Cardiac muscle cell (in vitro differentiated cells and primary cell): ENCODE data around the gene PLA2G15. TPM values are rescaled to one million over a fixed set of nuclear protein-coding genes. Genes with fewer than 3 reads are reported as not detected.

Experiments used
- DNase-seq, 2 donors: peaks; one replicate each; pipeline versions ENCODE4 v3.0.0 to v3.0.0-alpha.2; 2010 to 2017; ENCODE audit warnings: low read depth in 1 of 2, low spot score in 1 of 2
- H3K27ac ChIP-seq: fragments of 200-600 bp; sonication (generic); 2 replicates; pipeline ENCODE4 v1.5.1; 2016
- H3K27me3 ChIP-seq: fragments of 200-600 bp; sonication (generic); 2 replicates; pipeline ENCODE4 v1.6.0; 2016; ENCODE audit warnings: control low read depth
- H3K36me3 ChIP-seq: fragments of 200-600 bp; sonication (generic); 2 replicates; pipeline ENCODE4 v1.5.1; 2016; ENCODE audit warnings: control low read depth
- H3K4me1 ChIP-seq: fragments of 200-600 bp; sonication (generic); 2 replicates; pipeline ENCODE4 v1.8.1; 2017; ENCODE audit warnings: low read depth, mild to moderate bottlenecking, mixed run types
- H3K4me3 ChIP-seq: fragments of 200-600 bp; sonication (generic); 2 replicates; pipeline ENCODE4 v1.5.1; 2016; ENCODE audit warnings: mild to moderate bottlenecking
- H3K9me3 ChIP-seq: fragments of 200-600 bp; sonication (generic); 2 replicates; pipeline ENCODE4 v1.5.1; 2017; ENCODE audit warnings: low read depth, mild to moderate bottlenecking, control low read depth
- polyA plus RNA-seq: library from polyadenylated mRNA; unstranded; fragments of >200 nt; fragmentation: Nextera tagmentation; extraction: Ambion mirVana; gene quantifications from 2 replicates; pipeline ENCODE4 v1.2.1, GENCODE V29; 2016
- total RNA-seq: library from RNA; depleted of rRNA; stranded (reverse); fragments of >200 nt; gene quantifications from 2 replicates; pipeline ENCODE4 v1.2.3, GENCODE V29; 2016
- TF ChIP-seq, protein P1 (sequence below): IDR thresholded peaks from 2 replicates; pipeline ENCODE4 v1.5.1; 2012; ENCODE audit warnings: low read depth, mild to moderate bottlenecking, low read length

PLA2G15 gene
- total and polyA plus RNA-seq, 2 experiments from 2014 or later: 17.5 to 18.0 TPM

DNA sequence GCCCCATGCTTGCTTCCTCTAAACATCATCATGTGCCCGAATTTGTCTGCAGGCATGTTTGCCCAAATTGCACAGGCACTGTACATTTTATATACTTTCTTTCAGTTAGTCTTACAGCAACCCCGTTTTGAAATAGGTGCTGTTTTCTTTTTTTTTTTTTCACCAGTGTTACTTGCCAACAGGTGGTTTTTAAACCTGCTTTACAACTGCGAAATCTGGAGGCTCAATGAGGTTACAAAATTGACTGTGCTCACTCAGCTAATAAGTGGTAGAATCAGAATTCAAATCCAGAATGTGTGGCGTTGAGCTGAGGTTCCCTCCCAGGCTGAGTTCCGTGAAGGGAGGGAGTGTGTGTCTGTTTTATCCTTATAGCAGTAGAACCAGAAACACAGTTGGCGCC, 5.8 kb downstream of the PLA2G15 start:
- no peaks in the 10 kb centered on the region for H3K27me3 ChIP-seq
- TF ChIP-seq, protein P1, sequence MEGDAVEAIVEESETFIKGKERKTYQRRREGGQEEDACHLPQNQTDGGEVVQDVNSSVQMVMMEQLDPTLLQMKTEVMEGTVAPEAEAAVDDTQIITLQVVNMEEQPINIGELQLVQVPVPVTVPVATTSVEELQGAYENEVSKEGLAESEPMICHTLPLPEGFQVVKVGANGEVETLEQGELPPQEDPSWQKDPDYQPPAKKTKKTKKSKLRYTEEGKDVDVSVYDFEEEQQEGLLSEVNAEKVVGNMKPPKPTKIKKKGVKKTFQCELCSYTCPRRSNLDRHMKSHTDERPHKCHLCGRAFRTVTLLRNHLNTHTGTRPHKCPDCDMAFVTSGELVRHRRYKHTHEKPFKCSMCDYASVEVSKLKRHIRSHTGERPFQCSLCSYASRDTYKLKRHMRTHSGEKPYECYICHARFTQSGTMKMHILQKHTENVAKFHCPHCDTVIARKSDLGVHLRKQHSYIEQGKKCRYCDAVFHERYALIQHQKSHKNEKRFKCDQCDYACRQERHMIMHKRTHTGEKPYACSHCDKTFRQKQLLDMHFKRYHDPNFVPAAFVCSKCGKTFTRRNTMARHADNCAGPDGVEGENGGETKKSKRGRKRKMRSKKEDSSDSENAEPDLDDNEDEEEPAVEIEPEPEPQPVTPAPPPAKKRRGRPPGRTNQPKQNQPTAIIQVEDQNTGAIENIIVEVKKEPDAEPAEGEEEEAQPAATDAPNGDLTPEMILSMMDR: no peak
- no peaks in the 10 kb centered on the region for H3K36me3 ChIP-seq
- peaks cover 16% of the 10 kb centered on the region for H3K4me1 ChIP-seq
- no peak overlapping the region for H3K4me3 ChIP-seq
- H3K9me3 ChIP-seq: no peaks in the 10 kb centered on the region
- peak overlapping the region; percentile 48 for H3K27ac ChIP-seq
- no peak for DNase-seq

DNA sequence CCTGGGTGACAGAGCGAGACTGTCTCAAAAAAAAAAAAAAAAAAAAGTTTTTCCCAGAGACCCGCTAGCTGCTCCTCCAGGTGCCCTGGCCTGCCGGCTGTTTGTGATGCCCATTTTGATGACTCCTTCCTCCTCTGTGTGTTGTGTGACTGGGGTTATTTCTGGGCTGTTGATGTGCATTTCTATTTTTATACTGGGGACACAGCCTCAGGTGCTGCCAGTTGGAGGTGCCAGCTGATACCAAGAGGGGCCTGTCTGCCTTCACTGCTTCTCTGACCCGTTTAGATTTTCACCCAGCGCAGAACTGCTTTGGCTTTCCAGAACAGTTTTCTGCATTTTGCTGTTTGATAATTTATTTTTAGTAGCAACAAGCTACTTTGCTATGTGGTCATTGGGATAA, 6.7 kb downstream of the PLA2G15 start:
- no peaks in the 10 kb centered on the region for H3K27me3 ChIP-seq
- peak overlapping the region; percentile 56 for H3K27ac ChIP-seq
- peaks cover 16% of the 10 kb centered on the region for H3K4me1 ChIP-seq
- no peak overlapping the region for H3K4me3 ChIP-seq
- TF ChIP-seq, protein P1: no peak
- peak in 1 of 2 donors; percentile 34 for DNase-seq
- no peaks in the 10 kb centered on the region for H3K9me3 ChIP-seq
- H3K36me3 ChIP-seq: no peaks in the 10 kb centered on the region

DNA sequence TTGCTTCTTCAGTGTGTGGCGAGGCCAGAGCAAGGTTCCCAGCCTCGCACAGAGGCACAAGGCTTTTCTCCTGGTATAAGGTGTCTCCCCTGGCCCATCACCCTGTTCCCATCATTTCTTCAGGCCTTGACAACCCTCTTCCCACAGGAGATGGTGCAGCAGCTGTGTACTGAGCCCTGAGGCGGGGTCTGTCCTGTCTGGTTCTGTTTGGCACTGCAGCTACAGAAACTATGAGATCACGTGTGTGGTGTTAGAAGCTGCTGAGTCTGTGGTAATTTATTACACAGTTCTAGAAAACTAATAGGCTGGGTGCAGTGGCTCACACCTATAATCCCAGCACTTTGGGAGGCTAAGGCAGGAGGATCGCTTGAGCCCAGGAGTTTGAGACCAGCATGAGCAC, 7.2 kb downstream of the PLA2G15 start:
- no peaks in the 10 kb centered on the region for H3K9me3 ChIP-seq
- DNase-seq: no peak
- no peaks in the 10 kb centered on the region for H3K36me3 ChIP-seq
- no peak overlapping the region for H3K4me3 ChIP-seq
- H3K4me1 ChIP-seq: peaks cover 16% of the 10 kb centered on the region
- H3K27me3 ChIP-seq: no peaks in the 10 kb centered on the region
- peak overlapping the region; percentile 56 for H3K27ac ChIP-seq
- TF ChIP-seq, protein P1: no peak

DNA sequence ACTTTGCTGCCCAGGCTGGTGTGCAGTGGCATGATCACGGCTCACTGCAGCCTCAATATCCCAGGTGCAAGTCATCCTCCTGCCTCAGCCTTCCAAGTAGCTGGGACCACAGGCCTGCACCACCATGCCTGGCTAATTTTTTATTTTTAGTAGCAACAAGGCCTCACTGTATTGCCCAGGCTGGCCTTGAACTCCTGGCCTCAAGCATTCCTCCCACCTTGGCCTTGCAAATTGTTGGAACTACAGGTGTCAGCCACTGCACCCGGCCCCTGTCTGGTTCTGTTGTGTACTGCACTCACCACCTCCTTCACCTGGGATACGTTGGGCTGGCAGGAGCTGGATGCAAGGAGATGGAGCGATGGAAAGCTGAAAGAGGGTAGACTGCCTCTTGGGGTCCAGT, 8.5 kb downstream of the PLA2G15 start:
- no peak overlapping the region for H3K27ac ChIP-seq
- TF ChIP-seq, protein P1: no peak
- H3K4me1 ChIP-seq: peaks cover 16% of the 10 kb centered on the region
- H3K27me3 ChIP-seq: no peaks in the 10 kb centered on the region
- DNase-seq: no peak
- H3K9me3 ChIP-seq: no peaks in the 10 kb centered on the region
- no peaks in the 10 kb centered on the region for H3K36me3 ChIP-seq
- H3K4me3 ChIP-seq: no peak overlapping the region

DNA sequence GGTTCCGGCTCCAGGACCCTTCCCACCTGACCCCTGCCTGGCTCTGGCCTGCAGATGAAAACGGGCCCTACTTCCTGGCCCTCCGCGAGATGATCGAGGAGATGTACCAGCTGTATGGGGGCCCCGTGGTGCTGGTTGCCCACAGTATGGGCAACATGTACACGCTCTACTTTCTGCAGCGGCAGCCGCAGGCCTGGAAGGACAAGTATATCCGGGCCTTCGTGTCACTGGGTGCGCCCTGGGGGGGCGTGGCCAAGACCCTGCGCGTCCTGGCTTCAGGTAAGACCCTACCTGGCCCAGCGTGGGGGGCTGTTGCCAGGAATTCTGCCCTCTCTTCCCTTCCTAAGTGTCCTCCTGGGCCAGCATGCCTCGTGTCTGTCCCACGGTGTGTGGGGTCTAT, 10.5 kb downstream of the PLA2G15 start:
- Histone ChIP-seq H3K4me1 (peaks cover 16% of the 10 kb centered on the region), H3K4me3 (no peak overlapping the region), H3K27me3 (no peaks in the 10 kb centered on the region), H3K36me3 (no peaks in the 10 kb centered on the region), H3K27ac (no peak overlapping the region), H3K9me3 (no peaks in the 10 kb centered on the region)
- TF ChIP-seq, protein P1: no peak
- DNase-seq: no peak
